OCI-LY1 (cell line): Measurements from ENCODE around the gene NR3C1.
A peak's percentile ranks its signal among the peaks of the same experiment; 100 is the strongest.

ENCODE experiments used
- H2AFZ ChIP-seq: fragments of 200-600 bp; sonication (generic), shearing (Covaris generic); 2 replicates; pipeline ENCODE4 v1.6.0; 2014; ENCODE audit warnings: antibody characterized with exemption, mild to moderate bottlenecking, low read length
- H3F3A ChIP-seq: fragments of 200-600 bp; sonication (generic), shearing (Covaris generic); 2 replicates; pipeline ENCODE4 v1.6.0; 2014; ENCODE audit warnings: mild to moderate bottlenecking, antibody characterized with exemption, low read length, moderate library complexity; ENCODE audit not compliant: insufficient read depth
- H3K27ac ChIP-seq: fragments of 200-600 bp; sonication (generic); 2 replicates; pipeline ENCODE4 v1.5.1; 2014; ENCODE audit warnings: low read length, mixed run types, mild to moderate bottlenecking, low read depth; ENCODE audit not compliant: poor library complexity, severe bottlenecking
- H3K27me3 ChIP-seq: fragments of 200-600 bp; sonication (generic); 2 replicates; pipeline ENCODE4 v1.6.0; 2014; ENCODE audit warnings: antibody characterized with exemption, mild to moderate bottlenecking, low read length, moderate library complexity; ENCODE audit not compliant: insufficient read depth
- H3K36me3 ChIP-seq: fragments of 200-600 bp; sonication (generic); 2 replicates; pipeline ENCODE4 v1.6.1; 2014; ENCODE audit warnings: mild to moderate bottlenecking, antibody characterized with exemption, low read length, moderate library complexity, mixed read lengths; ENCODE audit not compliant: insufficient read depth
- H3K4me1 ChIP-seq: fragments of 200-600 bp; sonication (generic); 2 replicates; pipeline ENCODE4 v1.5.1; 2014; ENCODE audit warnings: mild to moderate bottlenecking, low read length, moderate library complexity; ENCODE audit not compliant: insufficient read depth, severe bottlenecking
- H3K4me2 ChIP-seq: fragments of 200-600 bp; sonication (generic), shearing (Covaris generic); 2 replicates; pipeline ENCODE4 v1.6.1; 2014; ENCODE audit warnings: low read length
- H3K4me3 ChIP-seq: fragments of 200-600 bp; sonication (generic); 2 replicates; pipeline ENCODE4 v1.5.1; 2014; ENCODE audit warnings: low read length, low read depth, mild to moderate bottlenecking, mixed read lengths; ENCODE audit not compliant: poor library complexity, severe bottlenecking
- H3K79me2 ChIP-seq: fragments of 200-600 bp; shearing (Covaris generic); 2 replicates; pipeline ENCODE4 v1.6.1; 2016; ENCODE audit warnings: mixed run types, low read length, mixed read lengths; ENCODE audit not compliant: insufficient read depth
- H3K9ac ChIP-seq: fragments of 200-600 bp; sonication (generic), shearing (Covaris generic); 2 replicates; pipeline ENCODE4 v1.6.1; 2014; ENCODE audit warnings: mild to moderate bottlenecking, low read length, mixed read lengths
- H3K9me2 ChIP-seq: fragments of 200-600 bp; sonication (generic), shearing (Covaris generic); 2 replicates; pipeline ENCODE4 v1.6.1; 2014; ENCODE audit warnings: low read depth, mild to moderate bottlenecking, low read length, mixed read lengths
- H3K9me3 ChIP-seq: fragments of 200-600 bp; shearing (Covaris generic); 2 replicates; pipeline ENCODE4 v1.6.1; 2014; ENCODE audit warnings: low read length, mixed read lengths
- H4K20me1 ChIP-seq: fragments of 200-600 bp; sonication (generic), shearing (Covaris generic); 2 replicates; pipeline ENCODE4 v1.6.0; 2016; ENCODE audit warnings: mild to moderate bottlenecking, low read length; ENCODE audit not compliant: insufficient read depth
- EZH2 ChIP-seq: fragments of 200-600 bp; sonication (generic), shearing (Covaris generic); IDR thresholded peaks from 2 replicates; pipeline ENCODE4 v1.8.0; 2017; ENCODE audit warnings: borderline replicate concordance, mixed run types, mild to moderate bottlenecking, antibody characterized with exemption, low read length, moderate library complexity, mixed read lengths
- TF ChIP-seq, protein P1 (sequence below): fragments of 200-600 bp; sonication (generic), shearing (Covaris generic); IDR thresholded peaks from 2 replicates; pipeline ENCODE4 v1.5.1; 2017; ENCODE audit warnings: mild to moderate bottlenecking, antibody characterized with exemption, low read length, moderate library complexity, mixed read lengths

NR3C1 gene

DNA sequence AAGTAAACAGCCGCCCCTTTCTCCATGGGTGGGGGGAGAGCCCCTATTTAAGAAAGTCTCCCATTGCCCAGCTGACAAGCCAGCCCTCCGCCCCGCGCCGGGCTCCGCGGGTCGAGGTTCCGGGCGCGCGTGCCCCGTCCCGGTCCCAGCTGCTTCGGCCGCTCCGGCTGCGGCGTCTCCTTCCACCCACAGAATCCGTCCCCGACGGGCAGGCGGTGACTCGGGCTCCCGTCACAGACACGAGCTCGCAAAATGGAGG lies 223 bp downstream of the NR3C1 start:
- H3K27me3 ChIP-seq, result no peaks in the 10 kb centered on the region
- peaks cover 39% of the 10 kb centered on the region for H3K36me3 ChIP-seq
- H3K9ac ChIP-seq, result peak overlapping the region; percentile 91
- H3K4me1 ChIP-seq, result peaks cover 41% of the 10 kb centered on the region
- H3K9me2 ChIP-seq, result no peaks in the 10 kb centered on the region
- TF ChIP-seq, protein P1, sequence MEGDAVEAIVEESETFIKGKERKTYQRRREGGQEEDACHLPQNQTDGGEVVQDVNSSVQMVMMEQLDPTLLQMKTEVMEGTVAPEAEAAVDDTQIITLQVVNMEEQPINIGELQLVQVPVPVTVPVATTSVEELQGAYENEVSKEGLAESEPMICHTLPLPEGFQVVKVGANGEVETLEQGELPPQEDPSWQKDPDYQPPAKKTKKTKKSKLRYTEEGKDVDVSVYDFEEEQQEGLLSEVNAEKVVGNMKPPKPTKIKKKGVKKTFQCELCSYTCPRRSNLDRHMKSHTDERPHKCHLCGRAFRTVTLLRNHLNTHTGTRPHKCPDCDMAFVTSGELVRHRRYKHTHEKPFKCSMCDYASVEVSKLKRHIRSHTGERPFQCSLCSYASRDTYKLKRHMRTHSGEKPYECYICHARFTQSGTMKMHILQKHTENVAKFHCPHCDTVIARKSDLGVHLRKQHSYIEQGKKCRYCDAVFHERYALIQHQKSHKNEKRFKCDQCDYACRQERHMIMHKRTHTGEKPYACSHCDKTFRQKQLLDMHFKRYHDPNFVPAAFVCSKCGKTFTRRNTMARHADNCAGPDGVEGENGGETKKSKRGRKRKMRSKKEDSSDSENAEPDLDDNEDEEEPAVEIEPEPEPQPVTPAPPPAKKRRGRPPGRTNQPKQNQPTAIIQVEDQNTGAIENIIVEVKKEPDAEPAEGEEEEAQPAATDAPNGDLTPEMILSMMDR, result no peak
- TF ChIP-seq EZH2, result no peak
- no peaks in the 10 kb centered on the region; the same call in 1 of the 2 replicates for H3F3A ChIP-seq
- H4K20me1 ChIP-seq, result no peaks in the 10 kb centered on the region
- no peak overlapping the region for H2AFZ ChIP-seq
- peak overlapping the region; percentile 80 for H3K27ac ChIP-seq
- peak overlapping the region; percentile 83 for H3K4me3 ChIP-seq
- no peaks in the 10 kb centered on the region for H3K9me3 ChIP-seq
- peak overlapping the region; percentile 99 for H3K4me2 ChIP-seq
- peaks cover 49% of the 10 kb centered on the region for H3K79me2 ChIP-seq

DNA sequence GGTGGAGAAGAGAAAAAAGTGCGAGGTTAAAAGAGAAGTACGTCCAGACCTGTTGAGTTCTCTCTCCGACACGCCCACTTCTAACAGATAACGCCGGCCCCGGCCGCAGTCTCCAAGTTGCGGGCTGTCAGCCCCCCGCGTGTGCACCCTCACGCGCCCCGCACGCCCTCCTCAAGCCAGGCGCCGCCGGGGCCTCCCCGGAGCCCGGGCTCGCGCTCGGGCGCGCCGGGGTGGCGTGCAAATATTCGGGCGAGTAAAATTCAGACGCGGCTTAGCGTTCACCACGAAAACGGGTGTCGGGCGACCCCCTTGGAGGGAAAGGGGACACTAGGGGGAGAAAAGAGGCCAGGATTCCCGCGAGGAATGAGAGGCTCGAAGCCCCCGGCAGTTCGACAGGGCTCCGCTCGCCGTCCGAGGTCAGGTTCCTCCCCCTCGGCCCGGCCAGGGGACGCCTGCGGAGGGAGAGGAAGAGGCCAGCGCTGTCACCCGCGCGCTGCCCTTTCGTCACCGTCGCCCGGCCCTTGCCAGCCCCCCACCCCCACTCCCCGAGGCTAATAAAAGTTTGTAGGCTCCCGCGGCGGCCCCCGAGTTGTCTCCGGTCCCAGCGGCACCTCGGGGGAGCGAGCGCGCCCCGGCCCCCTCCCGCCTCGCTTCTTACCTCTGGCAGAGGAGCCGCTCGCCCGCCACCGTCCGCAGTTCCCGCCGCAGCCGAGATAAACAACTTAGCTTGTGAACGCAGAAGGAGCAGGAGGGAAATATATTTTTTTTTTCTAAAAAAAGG lies 743 bp downstream of the NR3C1 start:
- Histone ChIP-seq H3K36me3 (peaks cover 39% of the 10 kb centered on the region), H3K9me3 (no peaks in the 10 kb centered on the region), H4K20me1 (no peaks in the 10 kb centered on the region), H3K4me1 (peaks cover 44% of the 10 kb centered on the region), H3K79me2 (peaks cover 54% of the 10 kb centered on the region), H3K4me3 (peak overlapping the region; percentile 83), H3K4me2 (peak overlapping the region; percentile 99), H3K27me3 (no peaks in the 10 kb centered on the region), H3K9me2 (no peaks in the 10 kb centered on the region), H2AFZ (no peak overlapping the region), H3K9ac (peak overlapping the region; percentile 91), H3F3A (no peaks in the 10 kb centered on the region; the same call in 1 of the 2 replicates), H3K27ac (peak overlapping the region; percentile 80)
- TF ChIP-seq EZH2, result no peak
- TF ChIP-seq, protein P1, result no peak; the same call in 1 of the 2 replicates

DNA sequence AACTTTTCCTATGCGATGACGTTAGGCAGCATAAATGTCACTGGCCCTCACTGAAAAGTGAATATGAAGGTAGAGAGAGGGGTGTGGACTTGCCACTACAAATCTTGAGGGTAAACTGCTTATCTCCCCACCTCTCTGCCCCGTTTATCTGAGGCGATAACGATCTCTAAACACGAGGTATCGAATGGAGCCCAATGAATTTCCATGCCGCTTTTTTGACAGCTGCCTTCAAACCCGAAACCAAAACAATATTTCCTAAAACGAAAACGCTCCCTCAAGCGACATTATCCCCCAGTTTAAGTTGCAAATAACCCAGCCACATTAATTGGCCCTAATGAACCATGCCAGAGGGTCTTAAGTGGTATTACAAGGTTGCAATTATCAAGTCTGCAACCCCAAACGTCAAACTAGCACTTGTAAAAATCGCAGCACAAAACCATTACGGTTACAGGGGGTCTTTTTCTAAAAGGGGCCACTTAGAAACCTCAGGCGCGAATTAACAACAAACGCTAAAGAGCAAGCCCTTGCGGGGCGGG lies 1.4 kb downstream of the NR3C1 start:
- H3K79me2 ChIP-seq, result peaks cover 61% of the 10 kb centered on the region
- H3K27me3 ChIP-seq, result no peaks in the 10 kb centered on the region
- H3F3A ChIP-seq, result no peaks in the 10 kb centered on the region; the same call in 1 of the 2 replicates
- H4K20me1 ChIP-seq, result no peaks in the 10 kb centered on the region
- H2AFZ ChIP-seq, result no peak overlapping the region
- peak overlapping the region; percentile 80 for H3K27ac ChIP-seq
- H3K4me2 ChIP-seq, result peak overlapping the region; percentile 99
- peak overlapping the region; percentile 83 for H3K4me3 ChIP-seq
- no peaks in the 10 kb centered on the region for H3K9me3 ChIP-seq
- H3K36me3 ChIP-seq, result peaks cover 39% of the 10 kb centered on the region
- peak overlapping the region; percentile 91 for H3K9ac ChIP-seq
- TF ChIP-seq, protein P1, result no peak
- no peak for TF ChIP-seq EZH2
- H3K4me1 ChIP-seq, result peaks cover 47% of the 10 kb centered on the region
- H3K9me2 ChIP-seq, result no peaks in the 10 kb centered on the region
